ENCODE results near the gene SLC39A13. TPM values are rescaled to one million over a fixed set of nuclear protein-coding genes. Genes with fewer than 3 reads are reported as not detected.

The SLC39A13 gene
- polyA plus RNA-seq, 1 donor: 31.3 TPM

DNA sequence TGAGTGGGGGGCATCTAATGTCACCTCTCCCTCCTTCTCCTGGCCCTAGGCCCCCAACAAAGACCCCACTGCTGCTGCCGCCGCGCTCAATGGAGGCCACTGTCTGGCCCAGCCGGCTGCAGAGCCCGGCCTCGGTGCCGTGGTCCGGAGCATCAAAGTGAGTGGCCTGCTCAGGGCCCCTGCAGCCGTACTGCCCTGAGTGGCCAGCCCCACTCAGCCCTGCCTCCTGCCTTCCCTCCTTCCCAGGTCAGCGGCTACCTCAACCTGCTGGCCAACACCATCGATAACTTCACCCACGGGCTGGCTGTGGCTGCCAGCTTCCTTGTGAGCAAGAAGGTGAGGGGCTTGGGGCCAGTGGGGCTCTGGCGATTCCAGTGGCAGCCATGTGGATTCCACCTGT lies 5.0 kb downstream of the SLC39A13 start:
- no CpG with 5 or more reads among the region's 13 CpGs for WGBS (ENCODE audit: insufficient coverage, low lambda C conversion rate)
- H3K4me1 ChIP-seq (ENCODE audit: control insufficient read depth, insufficient read depth, low read length): peaks cover 12% of the 10 kb centered on the region
- H3K27ac ChIP-seq (ENCODE audit: low read length): no peak overlapping the region
- no peak overlapping the region for H3K4me3 ChIP-seq (ENCODE audit: low read length)
- H3K36me3 ChIP-seq (ENCODE audit: control insufficient read depth, insufficient read depth, low read length): peaks cover 51% of the 10 kb centered on the region
- no peaks in the 10 kb centered on the region for H3K9me3 ChIP-seq (ENCODE audit: control insufficient read depth, low read depth, low read length)
- no peak for DNase-seq
- H3K27me3 ChIP-seq (ENCODE audit: control insufficient read depth, insufficient read depth, low read length): no peaks in the 10 kb centered on the region

DNA sequence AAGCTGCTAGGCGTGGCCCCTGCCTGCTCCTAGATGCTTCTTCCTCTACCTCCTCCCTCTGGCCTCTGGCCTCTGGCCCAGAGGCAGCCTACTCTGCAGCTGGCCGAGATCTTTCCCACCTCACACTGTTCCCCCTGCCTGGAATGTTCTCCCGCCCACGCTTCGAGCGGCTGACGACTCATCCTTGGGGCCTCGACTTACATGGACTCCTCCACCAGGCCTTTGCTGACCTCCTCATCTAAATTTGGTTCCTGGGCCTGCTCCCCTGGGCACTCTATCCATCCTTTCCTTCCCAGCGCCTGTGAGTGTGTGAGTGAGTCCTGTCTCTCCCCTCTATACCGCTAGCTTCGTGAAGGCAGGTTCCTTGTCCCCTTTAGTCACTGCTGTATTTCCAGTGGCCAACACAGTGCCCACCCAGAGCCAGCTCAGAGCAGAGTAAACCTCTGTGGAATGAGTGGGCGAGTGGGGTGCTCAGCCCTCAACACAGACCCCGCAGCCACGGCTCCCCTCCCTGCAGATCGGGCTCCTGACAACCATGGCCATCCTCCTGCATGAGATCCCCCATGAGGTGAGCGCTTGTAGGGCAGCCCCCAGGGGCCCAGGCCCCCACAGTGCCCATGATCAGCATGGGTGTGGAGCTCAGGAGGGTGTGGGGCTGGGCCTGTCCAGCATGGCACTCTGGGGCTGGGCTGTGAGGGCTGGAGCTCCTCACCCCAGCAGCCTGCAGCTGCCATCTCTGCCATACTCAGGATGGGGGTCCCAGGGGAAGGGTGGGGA lies 5.7 kb downstream of the SLC39A13 start:
- Histone ChIP-seq H3K4me3 (ENCODE audit: low read length) (no peak overlapping the region), H3K27ac (ENCODE audit: low read length) (no peak overlapping the region), H3K9me3 (ENCODE audit: control insufficient read depth, low read depth, low read length) (no peaks in the 10 kb centered on the region), H3K36me3 (ENCODE audit: control insufficient read depth, insufficient read depth, low read length) (peaks cover 58% of the 10 kb centered on the region), H3K4me1 (ENCODE audit: control insufficient read depth, insufficient read depth, low read length) (peaks cover 8% of the 10 kb centered on the region), H3K27me3 (ENCODE audit: control insufficient read depth, insufficient read depth, low read length) (no peaks in the 10 kb centered on the region)
- DNase-seq: no peak
- WGBS (ENCODE audit: insufficient coverage, low lambda C conversion rate): no CpG with 5 or more reads among the region's 16 CpGs

- DNase-seq: no peak
- Histone ChIP-seq H3K36me3 (ENCODE audit: control insufficient read depth, insufficient read depth, low read length) (peaks cover 62% of the 10 kb centered on the region), H3K27me3 (ENCODE audit: control insufficient read depth, insufficient read depth, low read length) (no peaks in the 10 kb centered on the region), H3K27ac (ENCODE audit: low read length) (no peak overlapping the region), H3K4me1 (ENCODE audit: control insufficient read depth, insufficient read depth, low read length) (peaks cover 6% of the 10 kb centered on the region), H3K9me3 (ENCODE audit: control insufficient read depth, low read depth, low read length) (no peaks in the 10 kb centered on the region), H3K4me3 (ENCODE audit: low read length) (no peak overlapping the region)
- WGBS (ENCODE audit: insufficient coverage, low lambda C conversion rate): no CpG with 5 or more reads among the region's 19 CpGs
Observed at GRCh38 chr11:47414685-47415070, 6.3 kb downstream of the SLC39A13 start.

- Histone ChIP-seq H3K4me1 (ENCODE audit: control insufficient read depth, insufficient read depth, low read length) (peaks cover 3% of the 10 kb centered on the region), H3K27me3 (ENCODE audit: control insufficient read depth, insufficient read depth, low read length) (no peaks in the 10 kb centered on the region), H3K9me3 (ENCODE audit: control insufficient read depth, low read depth, low read length) (no peaks in the 10 kb centered on the region), H3K4me3 (ENCODE audit: low read length) (no peak overlapping the region), H3K27ac (ENCODE audit: low read length) (peak overlapping the region; percentile 33), H3K36me3 (ENCODE audit: control insufficient read depth, insufficient read depth, low read length) (peaks cover 68% of the 10 kb centered on the region)
- no peak for DNase-seq
- WGBS (ENCODE audit: insufficient coverage, low lambda C conversion rate): no CpG with 5 or more reads among the region's 31 CpGs
Observed at GRCh38 chr11:47415091-47415854, 6.9 kb downstream of the SLC39A13 start.

GRCh38 chr11:47415949-47416472 lies 7.6 kb downstream of the SLC39A13 start:
- WGBS (ENCODE audit: insufficient coverage, low lambda C conversion rate): 20% methylated on average over 1 of the region's 13 CpGs
- peaks cover 67% of the 10 kb centered on the region for H3K36me3 ChIP-seq (ENCODE audit: control insufficient read depth, insufficient read depth, low read length)

DNA sequence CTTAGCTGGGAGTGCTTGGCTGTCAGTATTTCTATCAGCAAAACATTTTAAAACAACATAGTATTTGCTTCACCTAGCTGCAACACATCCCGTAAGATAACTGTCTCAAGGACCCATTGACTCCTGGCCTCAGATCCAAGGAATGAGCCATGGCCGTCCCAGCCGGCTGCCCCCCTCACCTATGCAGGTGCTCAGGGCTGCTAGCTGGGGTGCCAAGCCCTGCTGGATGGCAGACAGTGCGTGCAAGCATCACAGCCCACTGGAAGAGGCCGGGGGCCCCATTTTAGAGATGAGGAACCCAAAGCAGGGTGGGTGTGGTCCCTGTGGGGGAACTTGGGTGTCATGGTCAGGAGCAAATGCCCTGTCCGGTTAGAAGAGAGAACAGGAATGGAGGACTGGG lies 9.3 kb downstream of the SLC39A13 start:
- peaks cover 67% of the 10 kb centered on the region for H3K36me3 ChIP-seq (ENCODE audit: control insufficient read depth, insufficient read depth, low read length)

More at GRCh38 chr11:47415949-47416472, 7.6 kb downstream of the SLC39A13 start:
- H3K4me3 ChIP-seq (ENCODE audit: low read length): no peak overlapping the region
- H3K4me1 ChIP-seq (ENCODE audit: control insufficient read depth, insufficient read depth, low read length): peaks cover 3% of the 10 kb centered on the region
- H3K27ac ChIP-seq (ENCODE audit: low read length): peak overlapping the region; percentile 33
- H3K9me3 ChIP-seq (ENCODE audit: control insufficient read depth, low read depth, low read length): no peaks in the 10 kb centered on the region
- peak; percentile 43 to 49 for DNase-seq
- H3K27me3 ChIP-seq (ENCODE audit: control insufficient read depth, insufficient read depth, low read length): no peaks in the 10 kb centered on the region

GRCh38 chr11:47418454-47419259 lies 10.3 kb downstream of the SLC39A13 start:
- WGBS (ENCODE audit: insufficient coverage, low lambda C conversion rate): no CpG with 5 or more reads among the region's 23 CpGs
- no peak for DNase-seq
- Histone ChIP-seq H3K4me3 (ENCODE audit: low read length) (no peak overlapping the region), H3K36me3 (ENCODE audit: control insufficient read depth, insufficient read depth, low read length) (peaks cover 71% of the 10 kb centered on the region), H3K27ac (ENCODE audit: low read length) (no peak overlapping the region), H3K27me3 (ENCODE audit: control insufficient read depth, insufficient read depth, low read length) (no peaks in the 10 kb centered on the region), H3K4me1 (ENCODE audit: control insufficient read depth, insufficient read depth, low read length) (peaks cover 3% of the 10 kb centered on the region), H3K9me3 (ENCODE audit: control insufficient read depth, low read depth, low read length) (no peaks in the 10 kb centered on the region)

More for the DNA sequence above, 9.3 kb downstream of the SLC39A13 start:
- Histone ChIP-seq H3K27ac (ENCODE audit: low read length) (no peak overlapping the region), H3K4me3 (ENCODE audit: low read length) (no peak overlapping the region), H3K9me3 (ENCODE audit: control insufficient read depth, low read depth, low read length) (no peaks in the 10 kb centered on the region), H3K27me3 (ENCODE audit: control insufficient read depth, insufficient read depth, low read length) (no peaks in the 10 kb centered on the region), H3K4me1 (ENCODE audit: control insufficient read depth, insufficient read depth, low read length) (peaks cover 3% of the 10 kb centered on the region)
- WGBS (ENCODE audit: insufficient coverage, low lambda C conversion rate): no CpG with 5 or more reads among the region's 6 CpGs
- DNase-seq: no peak

DNA sequence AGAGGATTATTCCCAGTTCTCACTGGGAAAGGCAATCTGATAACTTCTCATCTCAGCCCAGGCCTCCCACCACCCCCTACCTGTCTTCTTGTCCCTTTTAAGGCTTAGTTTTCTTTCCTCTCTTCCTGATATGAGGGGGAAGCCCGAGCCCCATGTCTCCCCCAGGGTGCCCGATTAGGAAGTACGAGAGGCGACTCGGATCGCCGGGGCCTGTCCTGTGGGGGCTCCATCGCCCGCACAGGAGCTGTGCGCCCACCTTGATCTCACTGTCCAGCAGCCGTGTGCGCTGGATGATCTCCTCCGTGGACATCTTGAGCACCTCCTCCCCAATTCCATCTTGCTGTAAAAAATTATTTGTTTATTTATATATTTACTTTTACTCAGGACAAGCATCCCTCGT lies 17.2 kb downstream of the SLC39A13 start:
- Histone ChIP-seq H3K4me1 (ENCODE audit: control insufficient read depth, insufficient read depth, low read length) (peaks cover 7% of the 10 kb centered on the region), H3K36me3 (ENCODE audit: control insufficient read depth, insufficient read depth, low read length) (peaks cover 31% of the 10 kb centered on the region), H3K27me3 (ENCODE audit: control insufficient read depth, insufficient read depth, low read length) (no peaks in the 10 kb centered on the region), H3K27ac (ENCODE audit: low read length) (peak overlapping the region; percentile 36), H3K9me3 (ENCODE audit: control insufficient read depth, low read depth, low read length) (no peaks in the 10 kb centered on the region), H3K4me3 (ENCODE audit: low read length) (peak overlapping the region; percentile 74)
- no peak for DNase-seq
- 7% methylated on average over 3 of the region's 14 CpGs for WGBS (ENCODE audit: insufficient coverage, low lambda C conversion rate)

- H3K36me3 ChIP-seq (ENCODE audit: control insufficient read depth, insufficient read depth, low read length): peaks cover 26% of the 10 kb centered on the region
- H3K27me3 ChIP-seq (ENCODE audit: control insufficient read depth, insufficient read depth, low read length): no peaks in the 10 kb centered on the region
- H3K4me3 ChIP-seq (ENCODE audit: low read length): peak within 1 kb of the TSS; percentile 74
- peaks cover 7% of the 10 kb centered on the region for H3K4me1 ChIP-seq (ENCODE audit: control insufficient read depth, insufficient read depth, low read length)
- no CpG with 5 or more reads among the region's 62 CpGs for WGBS (ENCODE audit: insufficient coverage, low lambda C conversion rate)
- DNase-seq: peak; percentile 96 to 98
- peak within 1 kb of the TSS; percentile 36 for H3K27ac ChIP-seq (ENCODE audit: low read length)
- no peaks in the 10 kb centered on the region for H3K9me3 ChIP-seq (ENCODE audit: control insufficient read depth, low read depth, low read length)
Observed at GRCh38 chr11:47426062-47426956, 17.9 kb downstream of the SLC39A13 start, which contains the start of gene PSMC3. Gene PSMC3 (minus strand): TSS chr11:47426439. CDS start chr11:47426279, 160 bp downstream.
